ENCODE data around the gene F11R. TPM values are rescaled to one million over a fixed set of nuclear protein-coding genes. Genes with fewer than 3 reads are reported as not detected.

The F11R gene
- total and polyA plus RNA-seq, 3 donors from 2014 or later: 34.5 to 54.0 (median 38.3) TPM

Small RNA genes lying within 50 kb of the gene (small RNA-seq; reads per million reads assigned to genes)
- 0 reads per million in 2 donors for gene AL591806.2

Other genes with a start within 250 kb of the F11R start
- under 1 TPM in 1 of 2 donors, not detected in 1; 0.68 TPM for gene LY9, start 225.0 kb downstream of the F11R start, total RNA-seq
- gene LY9, start 225.0 kb downstream of the F11R start, polyA plus RNA-seq (ENCODE audit: insufficient read depth, low read depth, low replicate concordance): 0.71 TPM
- 1 to 10 TPM; 1.4 to 2.3 TPM for gene CD244, start 158.3 kb downstream of the F11R start, total RNA-seq
- gene CD244, start 158.3 kb downstream of the F11R start, polyA plus RNA-seq (ENCODE audit: insufficient read depth, low read depth, low replicate concordance): 2.4 TPM
- 1 to 10 TPM; 2.3 to 8.8 TPM for gene ITLN1, start 136.0 kb downstream of the F11R start, total RNA-seq
- 45.8 TPM for gene ITLN1, start 136.0 kb downstream of the F11R start, polyA plus RNA-seq (ENCODE audit: insufficient read depth, low read depth, low replicate concordance)
- gene ITLN2, start 66.3 kb downstream of the F11R start, total RNA-seq: 1 to 10 TPM in 1 of 2 donors, not detected in 1; 6.4 TPM
- gene ITLN2, start 66.3 kb downstream of the F11R start, polyA plus RNA-seq (ENCODE audit: insufficient read depth, low read depth, low replicate concordance): 1.5 TPM
- gene TSTD1, start 17.8 kb upstream of the F11R start, total RNA-seq: 100 to 1,000 TPM; 100 to 103 TPM
- gene TSTD1, start 17.8 kb upstream of the F11R start, polyA plus RNA-seq (ENCODE audit: insufficient read depth, low read depth, low replicate concordance): 52.2 TPM
- 10 to 100 TPM; 50.8 to 61.9 TPM for gene USF1, start 24.8 kb upstream of the F11R start, total RNA-seq
- gene USF1, start 24.8 kb upstream of the F11R start, polyA plus RNA-seq (ENCODE audit: insufficient read depth, low read depth, low replicate concordance): 38.8 TPM
- gene ARHGAP30, start 48.7 kb upstream of the F11R start, total RNA-seq: 1 to 10 TPM in 1 of 2 donors, under 1 TPM in 1; 0.79 to 1.6 TPM
- 5.4 TPM for gene ARHGAP30, start 48.7 kb upstream of the F11R start, polyA plus RNA-seq (ENCODE audit: insufficient read depth, low read depth, low replicate concordance)
- 1 to 10 TPM in 1 of 2 donors, under 1 TPM in 1; 0.63 to 1.2 TPM for gene NECTIN4, start 68.4 kb upstream of the F11R start, total RNA-seq
- gene NECTIN4, start 68.4 kb upstream of the F11R start, polyA plus RNA-seq (ENCODE audit: insufficient read depth, low read depth, low replicate concordance): 1.3 TPM
- 10 to 100 TPM; 55.8 to 57.2 TPM for gene KLHDC9, start 77.2 kb upstream of the F11R start, total RNA-seq
- gene KLHDC9, start 77.2 kb upstream of the F11R start, polyA plus RNA-seq (ENCODE audit: insufficient read depth, low read depth, low replicate concordance): 144 TPM
- gene PFDN2, start 96.9 kb upstream of the F11R start, total RNA-seq: 10 to 100 TPM; 76.8 to 88.6 TPM
- gene PFDN2, start 96.9 kb upstream of the F11R start, polyA plus RNA-seq (ENCODE audit: insufficient read depth, low read depth, low replicate concordance): 96.3 TPM
- 10 to 100 TPM; 44.8 to 51.1 TPM for gene NIT1, start 97.0 kb upstream of the F11R start, total RNA-seq
- gene NIT1, start 97.0 kb upstream of the F11R start, polyA plus RNA-seq (ENCODE audit: insufficient read depth, low read depth, low replicate concordance): 51.1 TPM
- gene DEDD, start 111.5 kb upstream of the F11R start, total RNA-seq: 10 to 100 TPM; 53.8 to 54.0 TPM
- gene DEDD, start 111.5 kb upstream of the F11R start, polyA plus RNA-seq (ENCODE audit: insufficient read depth, low read depth, low replicate concordance): 92.7 TPM
- 10 to 100 TPM; 36.9 to 68.3 TPM for gene UFC1, start 132.8 kb upstream of the F11R start, total RNA-seq
- gene UFC1, start 132.8 kb upstream of the F11R start, polyA plus RNA-seq (ENCODE audit: insufficient read depth, low read depth, low replicate concordance): 129 TPM
- gene USP21, start 138.3 kb upstream of the F11R start, total RNA-seq: 10 to 100 TPM; 49.5 to 51.2 TPM
- 45.6 TPM for gene USP21, start 138.3 kb upstream of the F11R start, polyA plus RNA-seq (ENCODE audit: insufficient read depth, low read depth, low replicate concordance)
- 10 to 100 TPM; 19.5 to 24.8 TPM for gene PPOX, start 145.3 kb upstream of the F11R start, total RNA-seq
- gene PPOX, start 145.3 kb upstream of the F11R start, polyA plus RNA-seq (ENCODE audit: insufficient read depth, low read depth, low replicate concordance): 20.5 TPM
- gene B4GALT3, start 156.4 kb upstream of the F11R start, total RNA-seq: 10 to 100 TPM; 46.3 to 62.2 TPM
- gene B4GALT3, start 156.4 kb upstream of the F11R start, polyA plus RNA-seq (ENCODE audit: insufficient read depth, low read depth, low replicate concordance): 56.2 TPM
- 1 to 10 TPM; 2.4 to 3.2 TPM for gene ADAMTS4, start 177.9 kb upstream of the F11R start, total RNA-seq
- gene ADAMTS4, start 177.9 kb upstream of the F11R start, polyA plus RNA-seq (ENCODE audit: insufficient read depth, low read depth, low replicate concordance): 2.7 TPM
- 100 to 1,000 TPM; 117 to 129 TPM for gene NDUFS2, start 181.2 kb upstream of the F11R start, total RNA-seq
- 82.9 TPM for gene NDUFS2, start 181.2 kb upstream of the F11R start, polyA plus RNA-seq (ENCODE audit: insufficient read depth, low read depth, low replicate concordance)
- gene FCER1G, start 194.1 kb upstream of the F11R start, total RNA-seq: 10 to 100 TPM in 1 of 2 donors, 1 to 10 TPM in 1; 2.1 to 13.3 TPM
- 60.9 TPM for gene FCER1G, start 194.1 kb upstream of the F11R start, polyA plus RNA-seq (ENCODE audit: insufficient read depth, low read depth, low replicate concordance)
- not detected for gene APOA2, start 202.5 kb upstream of the F11R start, total RNA-seq
- 1.6 TPM for gene APOA2, start 202.5 kb upstream of the F11R start, polyA plus RNA-seq (ENCODE audit: insufficient read depth, low read depth, low replicate concordance)
- gene TOMM40L, start 204.9 kb upstream of the F11R start, total RNA-seq: 1 to 10 TPM; 4.7 to 6.0 TPM
- 7.5 TPM for gene TOMM40L, start 204.9 kb upstream of the F11R start, polyA plus RNA-seq (ENCODE audit: insufficient read depth, low read depth, low replicate concordance)
- under 1 TPM; 0.31 to 0.68 TPM for gene NR1I3, start 217.1 kb upstream of the F11R start, total RNA-seq
- gene NR1I3, start 217.1 kb upstream of the F11R start, polyA plus RNA-seq (ENCODE audit: insufficient read depth, low read depth, low replicate concordance): 0.57 TPM
- gene PCP4L1, start 237.6 kb upstream of the F11R start, total RNA-seq: 1 to 10 TPM in 1 of 2 donors, under 1 TPM in 1; 0.79 to 3.0 TPM
- gene PCP4L1, start 237.6 kb upstream of the F11R start, polyA plus RNA-seq (ENCODE audit: insufficient read depth, low read depth, low replicate concordance): 4.3 TPM

Measured in testis (tissue), 3 donors.